Measurements from ENCODE around the gene SOCS3. TPM values are rescaled to one million over a fixed set of nuclear protein-coding genes. Genes with fewer than 3 reads are reported as not detected.

Gene SOCS3
- total and polyA plus RNA-seq, 3 donors from 2014 or later: 2.2 to 17.8 (median 9.6) TPM

DNA sequence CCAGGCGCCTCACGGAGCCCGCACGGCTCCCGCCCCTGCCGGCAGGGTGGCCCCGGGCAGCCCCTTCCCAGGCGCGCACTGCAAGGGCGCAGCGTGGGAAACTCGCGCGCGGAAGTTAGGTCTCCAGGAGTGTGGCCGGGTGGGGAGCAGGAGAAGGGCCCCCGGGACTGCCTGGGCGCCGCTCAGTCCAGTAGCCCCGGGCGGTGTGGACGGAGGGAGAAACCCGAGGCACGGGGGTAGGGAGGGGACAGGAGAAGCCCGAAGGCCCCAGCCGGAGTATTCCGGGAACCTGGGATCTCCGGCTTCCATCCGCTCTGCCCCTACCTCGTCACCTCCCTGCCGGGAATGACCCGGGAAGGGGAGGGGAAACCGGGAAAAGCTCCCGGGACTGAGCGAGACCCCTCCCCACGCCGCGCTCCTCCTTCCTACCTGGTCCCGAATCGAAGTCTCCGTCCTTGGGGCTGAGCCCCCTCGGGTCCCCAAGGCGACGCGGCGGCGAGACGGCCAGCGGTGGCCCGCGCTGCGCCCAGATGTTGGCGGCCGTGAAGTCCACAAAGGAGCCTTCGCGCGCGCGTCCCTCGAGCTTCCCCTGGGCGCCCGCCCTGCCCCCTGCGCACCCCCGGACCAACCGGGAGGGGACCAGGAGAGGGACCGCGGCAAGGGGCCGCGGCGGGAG is 418 bp downstream of the SOCS3 start:
- H3K36me3 ChIP-seq (ENCODE audit: low read depth, missing control alignments): no peaks in the 10 kb centered on the region
- TF ChIP-seq POLR2A (IDR thresholded peaks at IDR 0.05): no peak
- TF ChIP-seq, protein P1, sequence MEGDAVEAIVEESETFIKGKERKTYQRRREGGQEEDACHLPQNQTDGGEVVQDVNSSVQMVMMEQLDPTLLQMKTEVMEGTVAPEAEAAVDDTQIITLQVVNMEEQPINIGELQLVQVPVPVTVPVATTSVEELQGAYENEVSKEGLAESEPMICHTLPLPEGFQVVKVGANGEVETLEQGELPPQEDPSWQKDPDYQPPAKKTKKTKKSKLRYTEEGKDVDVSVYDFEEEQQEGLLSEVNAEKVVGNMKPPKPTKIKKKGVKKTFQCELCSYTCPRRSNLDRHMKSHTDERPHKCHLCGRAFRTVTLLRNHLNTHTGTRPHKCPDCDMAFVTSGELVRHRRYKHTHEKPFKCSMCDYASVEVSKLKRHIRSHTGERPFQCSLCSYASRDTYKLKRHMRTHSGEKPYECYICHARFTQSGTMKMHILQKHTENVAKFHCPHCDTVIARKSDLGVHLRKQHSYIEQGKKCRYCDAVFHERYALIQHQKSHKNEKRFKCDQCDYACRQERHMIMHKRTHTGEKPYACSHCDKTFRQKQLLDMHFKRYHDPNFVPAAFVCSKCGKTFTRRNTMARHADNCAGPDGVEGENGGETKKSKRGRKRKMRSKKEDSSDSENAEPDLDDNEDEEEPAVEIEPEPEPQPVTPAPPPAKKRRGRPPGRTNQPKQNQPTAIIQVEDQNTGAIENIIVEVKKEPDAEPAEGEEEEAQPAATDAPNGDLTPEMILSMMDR (IDR thresholded peaks at IDR 0.05): no peak
- no peaks in the 10 kb centered on the region for H3K27me3 ChIP-seq
- H3K4me3 ChIP-seq: peak overlapping the region; percentile 59 to 73
- no peak for DNase-seq
- intact Hi-C loops (cut with DNase I; ENCODE audit: low total_unique reads): no loop called here
- peaks cover 22% of the 10 kb centered on the region for H3K4me1 ChIP-seq
- H3K9me3 ChIP-seq: no peaks in the 10 kb centered on the region
- 0 to 1% methylated on average over 13 to 55 of the region's 70 CpGs for WGBS, 2 donors
- H3K27ac ChIP-seq: peak overlapping the region; percentile 74 to 87

DNA sequence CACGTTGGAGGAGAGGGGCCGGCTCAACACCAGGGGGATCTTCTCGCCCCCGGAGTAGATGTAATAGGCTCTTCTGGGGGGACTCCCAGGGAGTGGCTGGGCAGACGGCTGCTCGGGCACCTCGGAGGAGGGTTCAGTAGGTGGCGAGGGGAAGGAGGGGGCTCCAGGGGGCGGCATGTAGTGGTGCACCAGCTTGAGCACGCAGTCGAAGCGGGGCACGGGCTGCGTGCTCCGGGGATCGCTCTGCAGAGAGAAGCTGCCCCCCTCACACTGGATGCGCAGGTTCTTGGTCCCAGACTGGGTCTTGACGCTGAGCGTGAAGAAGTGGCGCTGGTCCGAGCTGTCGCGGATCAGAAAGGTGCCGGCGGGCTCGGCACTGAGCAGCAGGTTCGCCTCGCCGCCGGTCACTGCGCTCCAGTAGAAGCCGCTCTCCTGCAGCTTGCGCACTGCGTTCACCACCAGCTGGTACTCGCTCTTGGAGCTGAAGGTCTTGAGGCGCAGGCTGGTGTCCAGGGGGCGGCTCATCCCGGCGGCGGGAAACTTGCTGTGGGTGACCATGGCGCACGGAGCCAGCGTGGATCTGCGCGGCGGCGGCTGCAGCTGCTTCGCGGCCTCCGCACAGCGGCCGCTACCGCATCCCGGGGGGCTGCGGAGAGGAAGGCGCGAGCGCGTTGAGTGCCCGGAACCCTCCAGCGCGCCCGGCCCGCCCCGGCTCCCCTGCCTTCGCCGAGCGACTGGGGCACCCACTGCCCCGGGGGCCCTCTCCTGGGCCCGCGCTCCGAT is 1.1 kb downstream of the SOCS3 start:
- H3K36me3 ChIP-seq (ENCODE audit: low read depth, missing control alignments): no peaks in the 10 kb centered on the region
- no peaks in the 10 kb centered on the region for H3K9me3 ChIP-seq
- peaks cover 25% of the 10 kb centered on the region for H3K4me1 ChIP-seq
- peak overlapping the region in 1 of 2 donors; percentile 87 for H3K27ac ChIP-seq
- no peak for TF ChIP-seq POLR2A (IDR thresholded peaks at IDR 0.05)
- TF ChIP-seq, protein P1 (IDR thresholded peaks at IDR 0.05): no peak
- WGBS, 2 donors: 34 to 39% methylated on average over 23 to 71 of the region's 72 CpGs
- intact Hi-C loops (cut with DNase I; ENCODE audit: low total_unique reads): no loop called here
- no peaks in the 10 kb centered on the region for H3K27me3 ChIP-seq
- DNase-seq: peak; percentile 55
- H3K4me3 ChIP-seq: peak overlapping the region; percentile 59 to 73

DNA sequence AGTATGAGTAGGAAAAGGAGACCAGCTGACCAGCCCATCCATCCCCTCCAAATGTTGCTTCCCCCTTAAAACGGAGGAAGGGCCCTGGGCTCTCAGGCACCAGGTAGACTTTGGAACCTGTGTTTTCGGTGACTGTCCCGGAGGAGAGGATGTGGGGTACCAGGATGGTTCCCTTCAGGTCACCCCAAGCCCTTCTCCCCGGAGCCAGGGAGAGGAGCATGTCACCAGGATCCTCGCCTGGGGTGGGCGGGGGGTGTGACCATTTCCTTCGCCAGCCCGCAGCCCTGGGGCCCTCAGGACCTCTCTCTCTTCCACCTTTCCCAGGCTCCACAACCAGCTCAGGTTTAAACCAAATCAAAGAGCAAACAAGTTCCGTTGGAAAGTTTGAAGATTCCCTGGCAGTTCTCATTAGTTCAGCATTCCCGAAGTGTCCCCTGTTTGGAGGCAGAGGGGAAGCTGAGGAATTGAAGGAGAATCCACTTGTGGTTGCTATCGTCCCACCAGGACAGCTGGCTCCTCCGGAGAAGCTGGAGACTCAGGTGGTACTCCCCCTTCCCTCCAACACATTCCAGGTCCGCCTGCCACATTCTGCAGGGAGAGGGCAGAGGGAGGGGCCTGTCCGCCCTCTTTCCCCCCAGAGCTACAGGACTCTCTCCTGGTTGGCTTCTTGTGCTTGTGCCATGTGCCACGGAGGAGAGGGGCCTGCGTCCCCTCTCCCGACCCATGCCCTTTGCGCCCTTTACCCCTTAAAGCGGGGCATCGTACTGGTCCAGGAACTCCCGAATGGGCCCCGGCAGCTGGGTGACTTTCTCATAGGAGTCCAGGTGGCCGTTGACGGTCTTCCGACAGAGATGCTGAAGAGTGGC is 2.0 kb downstream of the SOCS3 start:
- DNase-seq: no peak

DNA sequence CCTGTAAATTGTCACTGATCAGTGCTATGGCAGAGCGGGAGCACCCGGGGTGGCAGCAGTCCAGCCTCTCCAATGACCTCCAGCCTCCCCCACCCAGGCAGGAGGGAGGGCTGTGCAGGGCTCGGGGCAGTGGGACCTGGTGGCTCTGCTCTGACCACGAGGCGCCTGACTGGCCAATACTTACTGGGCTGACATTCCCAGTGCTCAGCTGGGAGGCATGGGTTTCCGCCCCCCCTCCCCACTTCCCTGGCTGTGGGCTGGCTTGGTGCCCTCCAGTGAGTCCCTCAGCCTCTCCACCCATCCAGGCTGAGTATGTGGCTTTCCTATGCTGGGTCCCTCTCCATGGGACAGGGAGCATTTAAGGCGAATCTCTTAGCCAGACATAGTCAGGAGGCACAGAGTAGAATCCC is 2.7 kb downstream of the SOCS3 start:
- intact Hi-C loops (cut with DNase I; ENCODE audit: low total_unique reads): no loop called here
- H3K27me3 ChIP-seq: no peaks in the 10 kb centered on the region
- 56 to 74% methylated on average over 6 to 7 of the region's 7 CpGs for WGBS, 2 donors
- no peaks in the 10 kb centered on the region for H3K9me3 ChIP-seq
- no peak for TF ChIP-seq POLR2A (IDR thresholded peaks at IDR 0.05)
- TF ChIP-seq, protein P1 (IDR thresholded peaks at IDR 0.05): no peak
- H3K4me3 ChIP-seq: no peak overlapping the region
- no peaks in the 10 kb centered on the region for H3K36me3 ChIP-seq (ENCODE audit: low read depth, missing control alignments)
- DNase-seq: peak; percentile 26
- H3K4me1 ChIP-seq: peaks cover 37% of the 10 kb centered on the region
- H3K27ac ChIP-seq: no peak overlapping the region

More for the DNA sequence above, 2.0 kb downstream of the SOCS3 start:
- Histone ChIP-seq H3K4me3 (peak overlapping the region in 1 of 2 donors; percentile 73), H3K4me1 (peaks cover 32% of the 10 kb centered on the region), H3K36me3 (ENCODE audit: low read depth, missing control alignments) (no peaks in the 10 kb centered on the region), H3K9me3 (no peaks in the 10 kb centered on the region), H3K27me3 (no peaks in the 10 kb centered on the region), H3K27ac (no peak overlapping the region)
- no peak for TF ChIP-seq POLR2A (IDR thresholded peaks at IDR 0.05)
- TF ChIP-seq, protein P1 (IDR thresholded peaks at IDR 0.05): no peak
- WGBS, 2 donors: 68 to 74% methylated on average over 23 to 24 of the region's 25 CpGs
- intact Hi-C loops (cut with DNase I; ENCODE audit: low total_unique reads): no loop called here

All from testis (tissue), 3 donors.